ENCODE data around the gene WDPCP.
"Not testable (repeated sequence)": the region's sequence is repeated elsewhere in the genome, so short reads cannot be mapped to it uniquely, and the experiment has no call there.

The WDPCP gene

GRCh38 chr2:63195310-63195709 lies 393.0 kb downstream of the WDPCP start:
- DNase-seq, result no peak

GRCh38 chr2:63194175-63194574 lies 394.1 kb downstream of the WDPCP start:
- DNase-seq, result no peak

- DNase-seq, result no peak
Observed at GRCh38 chr2:63192889-63193774, 395.1 kb downstream of the WDPCP start.

- DNase-seq, result no peak
Observed at GRCh38 chr2:63192169-63192888, 395.9 kb downstream of the WDPCP start.

GRCh38 chr2:63189026-63189425 lies 399.3 kb downstream of the WDPCP start:
- DNase-seq, result no peak

GRCh38 chr2:63186331-63186730 lies 401.9 kb downstream of the WDPCP start:
- no peak for DNase-seq

- no peak for DNase-seq
Observed at GRCh38 chr2:63163161-63163820, 425.0 kb downstream of the WDPCP start.

- DNase-seq, result no peak
Observed at GRCh38 chr2:63159262-63159661, 429.0 kb downstream of the WDPCP start.

GRCh38 chr2:63136683-63137082 lies 451.6 kb downstream of the WDPCP start:
- not testable (repeated sequence) for DNase-seq

- DNase-seq, result no peak
Observed at GRCh38 chr2:63132020-63132419, 456.3 kb downstream of the WDPCP start.

GRCh38 chr2:63131196-63131595 lies 457.1 kb downstream of the WDPCP start:
- DNase-seq, result no peak

GRCh38 chr2:63127594-63127993 lies 460.7 kb downstream of the WDPCP start:
- no peak for DNase-seq

- DNase-seq, result no peak
Observed at GRCh38 chr2:63124850-63125249, 463.4 kb downstream of the WDPCP start.

- no peak for DNase-seq
Observed at GRCh38 chr2:63124218-63124617, 464.1 kb downstream of the WDPCP start.

GRCh38 chr2:63122921-63123320 lies 465.4 kb downstream of the WDPCP start:
- DNase-seq, result no peak

GRCh38 chr2:63121055-63121834 lies 467.0 kb downstream of the WDPCP start:
- DNase-seq, result no peak

GRCh38 chr2:63118821-63119220 lies 469.5 kb downstream of the WDPCP start:
- DNase-seq, result no peak

- DNase-seq, result no peak
Observed at GRCh38 chr2:63104482-63104881, 483.8 kb downstream of the WDPCP start.

- DNase-seq, result no peak
Observed at GRCh38 chr2:63101954-63102353, 486.3 kb downstream of the WDPCP start.

GRCh38 chr2:63099032-63099431 lies 489.2 kb downstream of the WDPCP start:
- no peak for DNase-seq

- no peak for DNase-seq
Observed at GRCh38 chr2:63096491-63096890, 491.8 kb downstream of the WDPCP start.

GRCh38 chr2:63093502-63093901 lies 494.8 kb downstream of the WDPCP start:
- DNase-seq, result no peak

GRCh38 chr2:63092857-63093256 lies 495.4 kb downstream of the WDPCP start:
- no peak for DNase-seq

All from activated naive CD4-positive, alpha-beta T cell treated with Interleukin-2 at 50 U/mL for 16 hours (primary cell).